GM12878 (cell line): ENCODE data around the gene PSMB8. TPM values are rescaled to one million over a fixed set of nuclear protein-coding genes. Genes with fewer than 3 reads are reported as not detected.

Source experiments
- ATAC-seq: fragments of 200-7000 bp; cut with Tn5 transposase; 3 replicates; pipeline ENCODE4 v1.9.1; 2020; ENCODE audit warnings: mild to moderate bottlenecking, moderate library complexity
- BruUV-seq: library from RNA; stranded (reverse); fragments of 400-500 nt; replicated peaks from 2 replicates; lab custom pipeline; 2021; lab: Mats Ljungman, UMichigan
- CTCF ChIA-PET: fragments of 300-600 bp; sonication (Branson Sonifier 250); formaldehyde crosslinking; extraction: SDS; loops from one replicate; lab custom pipeline; 2021; ENCODE audit warnings: inconsistent platforms; lab: Yijun Ruan, JAX
- POLR2A ChIA-PET: fragments of 350-600 bp; formaldehyde crosslinking; extraction: SDS; loops from one replicate; lab custom pipeline; 2021; ENCODE audit warnings: inconsistent platforms; lab: Charles Lee
- RAD21 ChIA-PET: fragments of 300-600 bp; sonication (Branson Sonifier 250); formaldehyde crosslinking; loops from one replicate; lab custom pipeline; 2023; ENCODE audit warnings: antibody characterized with exemption; ENCODE audit not compliant: unreplicated experiment; lab: Charles Lee
- SMC1A ChIA-PET: fragments of 300-600 bp; sonication (Branson Sonifier 250); formaldehyde crosslinking; loops from one replicate; lab custom pipeline; 2023; ENCODE audit not compliant: unreplicated experiment, uncharacterized antibody; lab: Charles Lee
- DNase-seq: peaks from one replicate; pipeline ENCODE4 v3.0.0-alpha.2; 2011; ENCODE audit warnings: low read depth, low spot score
- FAIRE-seq: peaks from 3 replicates; lab custom pipeline; 2011; peaks lifted over from hg19 to GRCh38; lab: Jason Lieb, UNC
- H2AFZ ChIP-seq: 2 replicates; pipeline ENCODE4 v1.6.0; 2011; ENCODE audit warnings: low read depth, low read length, control low read depth; ENCODE audit not compliant: control insufficient read depth
- H3K27ac ChIP-seq: 2 replicates; pipeline ENCODE4 v1.5.1; 2011; ENCODE audit warnings: control low read depth; ENCODE audit not compliant: control insufficient read depth, insufficient read depth
- H3K27me3 ChIP-seq, 2 experiments: replicated peaks in 1 of 2; 2 replicates each; pipeline versions ENCODE4 v1.6.0 to v1.6.1; 2011; ENCODE audit warnings: low read length in 1 of 2; ENCODE audit not compliant: control insufficient read depth in 2 of 2, insufficient read depth in 2 of 2
- H3K36me3 ChIP-seq, 2 experiments: 2 replicates each; pipeline ENCODE4 v1.5.1; 2011; ENCODE audit warnings: low read length in 1 of 2; ENCODE audit not compliant: control insufficient read depth in 2 of 2, insufficient read depth in 2 of 2
- H3K4me1 ChIP-seq: 2 replicates; pipeline ENCODE4 v1.6.1; 2011; ENCODE audit warnings: mild to moderate bottlenecking, low read length, moderate library complexity, mixed read lengths; ENCODE audit not compliant: control insufficient read depth, insufficient read depth
- H3K4me2 ChIP-seq: 2 replicates; pipeline ENCODE4 v1.6.0; 2011; ENCODE audit warnings: control low read depth; ENCODE audit not compliant: control insufficient read depth, insufficient read depth
- H3K4me3 ChIP-seq: fragments of 200-600 bp; sonication (generic); 2 replicates; pipeline ENCODE4 v1.5.1; 2016
- H3K79me2 ChIP-seq: 2 replicates; pipeline ENCODE4 v1.6.0; 2011; ENCODE audit warnings: low read length; ENCODE audit not compliant: control insufficient read depth, insufficient read depth
- H3K9ac ChIP-seq: 2 replicates; pipeline ENCODE4 v1.8.0; 2011; ENCODE audit warnings: low read length, control low read depth, mixed read lengths; ENCODE audit not compliant: control insufficient read depth, insufficient read depth
- H3K9me3 ChIP-seq: replicated peaks from 3 replicates; pipeline ENCODE4 v1.5.1; 2011; ENCODE audit warnings: mild to moderate bottlenecking, low read length; ENCODE audit not compliant: control insufficient read depth, insufficient read depth
- H4K20me1 ChIP-seq: 2 replicates; pipeline ENCODE4 v1.6.0; 2011; ENCODE audit not compliant: control insufficient read depth, insufficient read depth
- CBX5 ChIP-seq: sonication (generic); IDR thresholded peaks from 2 replicates; pipeline ENCODE4 v1.6.1; 2016; ENCODE audit warnings: low read depth, moderate library complexity, mild to moderate bottlenecking, inconsistent platforms
- CEBPZ ChIP-seq: fragments of 150-350 bp; IDR thresholded peaks from 2 replicates; pipeline ENCODE4 v1.6.1; 2016; ENCODE audit warnings: low read depth, low read length
- EGR1 ChIP-seq, 2 experiments: IDR thresholded peaks; 1 replicate in 1 of 2; 2 replicates in 1 of 2; pipeline ENCODE4 v1.6.1; 2011 to 2012; ENCODE audit warnings: low read depth in 2 of 2, low read length in 2 of 2, borderline replicate concordance in 1 of 2, mild to moderate bottlenecking in 1 of 2, moderate library complexity in 1 of 2
- FOXK2 ChIP-seq: fragments of 450-650 bp; IDR thresholded peaks from 2 replicates; pipeline ENCODE4 v1.6.1; 2017; ENCODE audit warnings: mild to moderate bottlenecking, moderate library complexity
- TCF3 ChIP-seq: IDR thresholded peaks from 2 replicates; pipeline ENCODE4 v1.6.1; 2012; ENCODE audit warnings: low read depth, mild to moderate bottlenecking, low read length, borderline replicate concordance; ENCODE audit not compliant: insufficient read depth
- TCF7 ChIP-seq: IDR thresholded peaks from 2 replicates; pipeline ENCODE4 v1.6.1; 2014; ENCODE audit warnings: antibody characterized with exemption, borderline replicate concordance
- WGBS: methylation state at CpG from one replicate; pipeline ENCODE4 v1.1.6; 2016; ENCODE audit warnings: low lambda C conversion rate; ENCODE audit not compliant: insufficient replicate concordance, insufficient coverage; ENCODE audit errors: missing lambda C conversion rate; 5-methylcytosine and 5-hydroxymethylcytosine counted together
- in situ Hi-C: fragments of 300-500 bp; cut with MboI; formaldehyde crosslinking; loops from 9 replicates; pipeline ENCODE4 v1.14.3; 2018; ENCODE audit warnings: mixed read lengths
- intact Hi-C: fragments of 100-400 bp; cut with micrococcal nuclease; formaldehyde crosslinking; loops from one replicate; pipeline ENCODE4 v1.14.2; 2022; ENCODE audit not compliant: unreplicated experiment
- polyA plus RNA-seq, 11 experiments: library from polyadenylated mRNA; depleted of rRNA in 4 of 11; unstranded in 6 of 11; stranded (reverse) in 5 of 11; fragments of >200 nt; fragmentation: Nextera tagmentation in 4 of 11; fragmentation: Illumina TruSeq in 1 of 11; extraction: Ambion mirVana in 4 of 11; extraction: Trizol in 1 of 11; gene quantifications; 1 replicate in 1 of 11; 2 replicates in 10 of 11; pipeline versions ENCODE4 v1.2.1 to v1.2.3, GENCODE V29; 2011 to 2016; ENCODE audit warnings: inconsistent platforms in 2 of 11, missing spikeins in 2 of 11, low read depth in 1 of 11
- total RNA-seq, 4 experiments: library from RNA; depleted of rRNA in 3 of 4; stranded (reverse); fragments of >200 nt in 3 of 4; fragmentation: Illumina TruSeq in 1 of 4; extraction: Trizol in 1 of 4; gene quantifications; 2 replicates each; pipeline versions ENCODE4 v1.2.1 to v1.2.3, GENCODE V29; 2013 to 2021
- TF ChIP-seq, protein P1 (sequence below): fragments of 450-650 bp; IDR thresholded peaks from 2 replicates; pipeline ENCODE4 v1.6.1; 2018; ENCODE audit warnings: borderline replicate concordance, mild to moderate bottlenecking; ENCODE audit not compliant: partially characterized antibody

PSMB8 gene
- total and polyA plus RNA-seq, 10 of the 15 experiments (the other 5 are each of a cell fraction or from before 2014, with no cell fraction given) = 304 to 557 (median 379) TPM

DNA sequence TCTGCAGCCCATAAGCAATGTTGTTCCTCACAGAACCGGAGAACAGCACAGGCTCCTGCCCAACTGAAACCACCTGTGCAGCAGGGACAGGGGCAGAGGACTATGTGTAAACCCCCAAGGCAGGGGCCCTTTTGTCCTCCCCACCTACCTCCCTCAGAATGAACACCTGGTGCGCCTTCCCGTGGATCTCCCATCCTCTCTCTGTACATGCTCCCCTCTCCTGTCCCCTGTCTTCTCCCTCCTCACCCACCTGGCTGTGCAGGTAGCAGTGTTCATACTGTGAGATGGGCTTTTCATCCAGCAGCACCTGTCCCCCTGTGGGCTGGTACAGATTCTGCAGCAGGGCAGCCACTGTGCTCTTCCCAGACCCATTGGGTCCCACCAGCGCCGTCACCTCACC lies 13.8 kb downstream of the PSMB8 start:
- Histone ChIP-seq H3K4me3 (no peak overlapping the region), H3K9ac (no peak overlapping the region), H3K27ac (no peak overlapping the region), H3K36me3 (peaks cover 9 to 50% of the 10 kb centered on the region in 2 experiments), H3K4me1 (peaks cover 8% of the 10 kb centered on the region; the same call in 1 of the 2 replicates), H3K27me3 (no peaks in the 10 kb centered on the region), H3K9me3 (no peaks in the 10 kb centered on the region; the same call in 2 of the 3 replicates), H3K79me2 (peaks cover 5% of the 10 kb centered on the region), H3K4me2 (no peak overlapping the region), H4K20me1 (no peaks in the 10 kb centered on the region), H2AFZ (no peak overlapping the region)
- BruUV-seq = no TSS peak
- 98% methylated on average over 5 of the region's 5 CpGs for WGBS
- POLR2A ChIA-PET = no interaction called here
- in situ Hi-C loops (no loop called here), intact Hi-C loops (no loop called here)
- SMC1A ChIA-PET = no interaction called here
- FAIRE-seq (no peak), DNase-seq (no peak), ATAC-seq (no peak)
- RAD21 ChIA-PET = no interaction called here
- TF ChIP-seq FOXK2 (no peak), TCF7 (no peak), CEBPZ (no peak), TCF3 (no peak), CBX5 (no peak), EGR1 (IDR thresholded peaks at IDR 0.05; ENCODE audit: borderline replicate concordance in 1 of 2, low read depth in 2 of 2, low read length in 2 of 2) (no peak)
- TF ChIP-seq, protein P1, sequence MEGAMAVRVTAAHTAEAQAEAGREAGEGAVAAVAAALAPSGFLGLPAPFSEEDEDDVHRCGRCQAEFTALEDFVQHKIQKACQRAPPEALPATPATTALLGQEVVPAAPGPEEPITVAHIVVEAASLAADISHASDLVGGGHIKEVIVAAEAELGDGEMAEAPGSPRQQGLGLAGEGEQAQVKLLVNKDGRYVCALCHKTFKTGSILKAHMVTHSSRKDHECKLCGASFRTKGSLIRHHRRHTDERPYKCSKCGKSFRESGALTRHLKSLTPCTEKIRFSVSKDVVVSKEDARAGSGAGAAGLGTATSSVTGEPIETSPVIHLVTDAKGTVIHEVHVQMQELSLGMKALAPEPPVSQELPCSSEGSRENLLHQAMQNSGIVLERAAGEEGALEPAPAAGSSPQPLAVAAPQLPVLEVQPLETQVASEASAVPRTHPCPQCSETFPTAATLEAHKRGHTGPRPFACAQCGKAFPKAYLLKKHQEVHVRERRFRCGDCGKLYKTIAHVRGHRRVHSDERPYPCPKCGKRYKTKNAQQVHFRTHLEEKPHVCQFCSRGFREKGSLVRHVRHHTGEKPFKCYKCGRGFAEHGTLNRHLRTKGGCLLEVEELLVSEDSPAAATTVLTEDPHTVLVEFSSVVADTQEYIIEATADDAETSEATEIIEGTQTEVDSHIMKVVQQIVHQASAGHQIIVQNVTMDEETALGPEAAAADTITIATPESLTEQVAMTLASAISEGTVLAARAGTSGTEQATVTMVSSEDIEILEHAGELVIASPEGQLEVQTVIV = no peak
- CTCF ChIA-PET = no interaction called here
